ENCODE data around the gene MARK4.

Gene MARK4

GRCh38 chr19:45275370-45275971, 24.4 kb downstream of the MARK4 start:
- DNase-seq, result no peak

- peak; percentile 31 for DNase-seq
Measured at GRCh38 chr19:45276284-45276687, 25.2 kb downstream of the MARK4 start.

GRCh38 chr19:45278087-45278486, 27.0 kb downstream of the MARK4 start:
- DNase-seq, result no peak

GRCh38 chr19:45279587-45280192, 28.6 kb downstream of the MARK4 start:
- DNase-seq, result no peak

- no peak for DNase-seq
Measured at GRCh38 chr19:45280471-45280961, 29.4 kb downstream of the MARK4 start.

GRCh38 chr19:45283443-45284033, 32.5 kb downstream of the MARK4 start:
- peak; percentile 39 for DNase-seq

GRCh38 chr19:45290381-45290931, 39.4 kb downstream of the MARK4 start:
- DNase-seq, result no peak

GRCh38 chr19:45291834-45292233, 40.8 kb downstream of the MARK4 start:
- no peak for DNase-seq

GRCh38 chr19:45293682-45294081, 42.6 kb downstream of the MARK4 start:
- no peak for DNase-seq

GRCh38 chr19:45294291-45295029, 43.4 kb downstream of the MARK4 start:
- DNase-seq, result no peak

GRCh38 chr19:45295873-45296272, 44.8 kb downstream of the MARK4 start:
- no peak for DNase-seq

GRCh38 chr19:45296355-45296754, 45.3 kb downstream of the MARK4 start:
- no peak for DNase-seq

GRCh38 chr19:45297674-45298073, 46.6 kb downstream of the MARK4 start:
- no peak for DNase-seq

- no peak for DNase-seq
Measured at GRCh38 chr19:45298264-45298663, 47.2 kb downstream of the MARK4 start.

GRCh38 chr19:45299719-45300118, 48.6 kb downstream of the MARK4 start:
- no peak for DNase-seq

- no peak for DNase-seq
Measured at GRCh38 chr19:45302416-45302815, 51.3 kb downstream of the MARK4 start.

GRCh38 chr19:45303269-45304060, 52.4 kb downstream of the MARK4 start:
- no peak for DNase-seq

GRCh38 chr19:45304141-45304926, 53.3 kb downstream of the MARK4 start:
- DNase-seq, result no peak

GRCh38 chr19:45305007-45305406, 53.9 kb downstream of the MARK4 start:
- DNase-seq, result no peak

GRCh38 chr19:45305421-45305820, 54.4 kb downstream of the MARK4 start:
- no peak for DNase-seq

GRCh38 chr19:45306040-45306439, 55.0 kb downstream of the MARK4 start:
- no peak for DNase-seq
